Upper lobe of left lung (tissue), 6 donors: ENCODE measurements around the gene SLC9A9. TPM values are rescaled to one million over a fixed set of nuclear protein-coding genes. Genes with fewer than 3 reads are reported as not detected.

Experiments used
- ATAC-seq, 2 donors: fragments of 200-7000 bp; cut with Tn5 transposase; one replicate each; pipeline ENCODE4 v1.9.1; 2022; ENCODE audit warnings: mild to moderate bottlenecking in 2 of 2, moderate library complexity in 2 of 2; ENCODE audit not compliant: low FRiP score in 2 of 2
- DNase-seq, 2 donors: peaks; one replicate each; pipeline ENCODE4 v3.0.0-alpha.2; 2019 to 2020
- H3K27ac ChIP-seq, 4 donors: fragments of 200-600 bp; sonication (generic); one replicate each; pipeline ENCODE4 v1.5.1; 2016 to 2019
- H3K27me3 ChIP-seq, 4 donors: fragments of 200-600 bp; sonication (generic); one replicate each; pipeline ENCODE4 v1.5.1; 2017 to 2019
- H3K36me3 ChIP-seq, 4 donors: fragments of 200-600 bp; sonication (generic); one replicate each; pipeline ENCODE4 v1.5.1; 2016 to 2019
- H3K4me1 ChIP-seq, 4 donors: fragments of 200-600 bp; sonication (generic); one replicate each; pipeline ENCODE4 v1.5.1; 2018 to 2019
- H3K4me3 ChIP-seq, 4 donors: fragments of 200-600 bp; sonication (generic); one replicate each; pipeline ENCODE4 v1.5.1; 2017 to 2019; ENCODE audit warnings: mild to moderate bottlenecking in 2 of 4, moderate library complexity in 1 of 4
- H3K9me3 ChIP-seq, 4 donors: fragments of 200-600 bp; sonication (generic); one replicate each; pipeline ENCODE4 v1.5.1; 2018 to 2019
- CTCF ChIP-seq, 6 experiments: fragments of 450-650 bp in 4 of 6; fragments of 200-600 bp in 2 of 6; sonication (generic) in 2 of 6; IDR thresholded peaks; one replicate each; pipeline ENCODE4 v1.5.1; 2016 to 2019; ENCODE audit warnings: antibody characterized with exemption in 6 of 6
- EP300 ChIP-seq, 4 donors: sonication (generic); formaldehyde crosslinking; IDR thresholded peaks; one replicate each; pipeline ENCODE4 v1.5.1; 2017; ENCODE audit warnings: antibody characterized with exemption in 4 of 4, control low read depth in 2 of 4
- POLR2A ChIP-seq, 4 donors: fragments of 450-650 bp; IDR thresholded peaks; one replicate each; pipeline ENCODE4 v1.5.1; 2016 to 2017; ENCODE audit warnings: antibody characterized with exemption in 4 of 4, mild to moderate bottlenecking in 2 of 4
- POLR2AphosphoS5 ChIP-seq, 2 donors: sonication (generic); formaldehyde crosslinking; IDR thresholded peaks; one replicate each; pipeline ENCODE4 v1.5.1; 2017; ENCODE audit warnings: antibody characterized with exemption in 2 of 2
- WGBS, 2 donors: methylation state at CpG; one replicate each; pipeline ENCODE4 v1.1.5; 2017 to 2018; 5-methylcytosine and 5-hydroxymethylcytosine counted together
- total RNA-seq, 6 donors: library from RNA; depleted of rRNA in 4 of 6; stranded (reverse); fragments of >200 nt in 4 of 6; gene quantifications; one replicate each; pipeline versions ENCODE4 v1.1.0 to v1.2.1, GENCODE V29; 2016 to 2021
- donor health status: DM: no; HTN: no; CAD: no; lungs with moderate emphysema.
- donor health status: DM: no; HTN: yes; CAD: no; lungs with severe emphysema.

The SLC9A9 gene
- total RNA-seq, 6 donors from 2014 or later = 4.2 to 20.4 (median 8.7) TPM

GRCh38 chr3:143856252-143856970 lies 8.1 kb upstream of the SLC9A9 start:
- no peak for TF ChIP-seq CTCF (IDR thresholded peaks at IDR 0.05)
- TF ChIP-seq POLR2AphosphoS5 (IDR thresholded peaks at IDR 0.05) = no peak
- no peak for TF ChIP-seq POLR2A (IDR thresholded peaks at IDR 0.05)
- TF ChIP-seq EP300 (IDR thresholded peaks at IDR 0.05) = no peak
- peak in 1 of 2 donors; percentile 39 for ATAC-seq
- Histone ChIP-seq H3K4me1 (no peaks in the 10 kb centered on the region), H3K27me3 (no peaks in the 10 kb centered on the region), H3K36me3 (no peaks in the 10 kb centered on the region), H3K27ac (no peak overlapping the region), H3K9me3 (no peaks in the 10 kb centered on the region), H3K4me3 (no peak overlapping the region)
- DNase-seq = no peak
- WGBS, 2 donors = 83 to 85% methylated on average over 9 of the region's 9 CpGs

- WGBS, 2 donors = 86 to 89% methylated on average over 3 of the region's 3 CpGs
- no peak for TF ChIP-seq POLR2A (IDR thresholded peaks at IDR 0.05)
- no peak for TF ChIP-seq EP300 (IDR thresholded peaks at IDR 0.05)
- TF ChIP-seq CTCF (IDR thresholded peaks at IDR 0.05) = no peak
- TF ChIP-seq POLR2AphosphoS5 (IDR thresholded peaks at IDR 0.05) = no peak
- Histone ChIP-seq H3K27ac (no peak overlapping the region), H3K9me3 (no peaks in the 10 kb centered on the region), H3K4me1 (peaks cover 0 to 5% (median 4%) of the 10 kb centered on the region in 4 donors), H3K4me3 (no peak overlapping the region), H3K27me3 (no peaks in the 10 kb centered on the region), H3K36me3 (no peaks in the 10 kb centered on the region)
- DNase-seq (no peak), ATAC-seq (no peak)
Measured at GRCh38 chr3:143855183-143855582, 6.9 kb upstream of the SLC9A9 start.

- H3K27ac ChIP-seq = no peak overlapping the region
- H3K9me3 ChIP-seq = no peaks in the 10 kb centered on the region
- no peaks in the 10 kb centered on the region for H3K36me3 ChIP-seq
- TF ChIP-seq EP300 (IDR thresholded peaks at IDR 0.05) (no peak), POLR2A (IDR thresholded peaks at IDR 0.05) (no peak), CTCF (IDR thresholded peaks at IDR 0.05) (no peak), POLR2AphosphoS5 (IDR thresholded peaks at IDR 0.05) (no peak)
- peaks cover 7 to 33% (median 16%) of the 10 kb centered on the region in 4 donors for H3K4me1 ChIP-seq
- H3K27me3 ChIP-seq = no peaks in the 10 kb centered on the region
- H3K4me3 ChIP-seq = no peak overlapping the region
- no peak for DNase-seq
- 87 to 91% methylated on average over 5 of the region's 5 CpGs for WGBS, 2 donors
- no peak for ATAC-seq
Measured at GRCh38 chr3:143851331-143852017, 3.2 kb upstream of the SLC9A9 start.

GRCh38 chr3:143850877-143851276 lies 2.6 kb upstream of the SLC9A9 start:
- Histone ChIP-seq H3K4me3 (no peak overlapping the region), H3K27ac (no peak overlapping the region), H3K36me3 (no peaks in the 10 kb centered on the region), H3K9me3 (no peaks in the 10 kb centered on the region), H3K4me1 (peaks cover 7 to 35% (median 16%) of the 10 kb centered on the region in 4 donors), H3K27me3 (no peaks in the 10 kb centered on the region)
- no peak for ATAC-seq
- TF ChIP-seq EP300 (IDR thresholded peaks at IDR 0.05) (no peak), POLR2A (IDR thresholded peaks at IDR 0.05) (no peak), CTCF (IDR thresholded peaks at IDR 0.05) (no peak), POLR2AphosphoS5 (IDR thresholded peaks at IDR 0.05) (no peak)
- DNase-seq = no peak
